Esophagus muscularis mucosa (tissue), 3 donors: Measurements from ENCODE around the gene PRMT3.

ENCODE experiments used
- CTCF ChIP-seq, 3 experiments: fragments of 200-600 bp in 2 of 3; fragments of 450-650 bp in 1 of 3; sonication (generic) in 2 of 3; IDR thresholded peaks; one replicate each; pipeline ENCODE4 v1.5.1; 2017 to 2019; ENCODE audit warnings: antibody characterized with exemption in 3 of 3, mild to moderate bottlenecking in 2 of 3, moderate library complexity in 1 of 3
- POLR2A ChIP-seq: fragments of 450-650 bp; IDR thresholded peaks from one replicate; pipeline ENCODE4 v1.6.1; 2017; ENCODE audit warnings: antibody characterized with exemption, moderate library complexity, mild to moderate bottlenecking, low read depth
- POLR2AphosphoS5 ChIP-seq, 2 donors: sonication (generic); formaldehyde crosslinking; IDR thresholded peaks; one replicate each; pipeline ENCODE4 v1.6.1; 2017; ENCODE audit warnings: antibody characterized with exemption in 2 of 2

- TF ChIP-seq POLR2AphosphoS5 (IDR thresholded peaks at IDR 0.05): no peak
- TF ChIP-seq CTCF (IDR thresholded peaks at IDR 0.05): no peak
- no peak for TF ChIP-seq POLR2A
Observed at GRCh38 chr11:20551096-20551495, 163.6 kb downstream of the PRMT3 start.
